ENCODE results near the gene PSMB4.

DNA sequence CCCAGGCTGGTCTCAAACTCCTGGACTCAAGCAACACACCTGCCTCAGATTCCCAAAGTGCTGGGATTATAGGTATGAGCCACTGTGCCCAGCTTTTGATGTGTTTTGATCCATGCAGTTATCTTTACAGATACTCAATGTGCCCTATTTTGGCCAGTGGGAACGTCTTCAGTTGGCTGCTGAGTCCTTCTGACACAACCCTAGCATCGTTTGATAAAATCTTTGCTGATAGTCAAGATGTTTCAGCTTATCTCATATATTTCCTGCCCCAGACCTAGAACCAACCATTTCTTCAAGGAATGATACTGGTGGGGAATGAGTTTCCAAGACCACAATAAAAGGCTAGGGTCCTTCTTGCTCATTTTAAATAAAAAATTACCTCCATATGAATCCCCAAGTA is 48.3 kb downstream of the PSMB4 start:
- TF ChIP-seq, protein P1, sequence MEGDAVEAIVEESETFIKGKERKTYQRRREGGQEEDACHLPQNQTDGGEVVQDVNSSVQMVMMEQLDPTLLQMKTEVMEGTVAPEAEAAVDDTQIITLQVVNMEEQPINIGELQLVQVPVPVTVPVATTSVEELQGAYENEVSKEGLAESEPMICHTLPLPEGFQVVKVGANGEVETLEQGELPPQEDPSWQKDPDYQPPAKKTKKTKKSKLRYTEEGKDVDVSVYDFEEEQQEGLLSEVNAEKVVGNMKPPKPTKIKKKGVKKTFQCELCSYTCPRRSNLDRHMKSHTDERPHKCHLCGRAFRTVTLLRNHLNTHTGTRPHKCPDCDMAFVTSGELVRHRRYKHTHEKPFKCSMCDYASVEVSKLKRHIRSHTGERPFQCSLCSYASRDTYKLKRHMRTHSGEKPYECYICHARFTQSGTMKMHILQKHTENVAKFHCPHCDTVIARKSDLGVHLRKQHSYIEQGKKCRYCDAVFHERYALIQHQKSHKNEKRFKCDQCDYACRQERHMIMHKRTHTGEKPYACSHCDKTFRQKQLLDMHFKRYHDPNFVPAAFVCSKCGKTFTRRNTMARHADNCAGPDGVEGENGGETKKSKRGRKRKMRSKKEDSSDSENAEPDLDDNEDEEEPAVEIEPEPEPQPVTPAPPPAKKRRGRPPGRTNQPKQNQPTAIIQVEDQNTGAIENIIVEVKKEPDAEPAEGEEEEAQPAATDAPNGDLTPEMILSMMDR (IDR thresholded peaks at IDR 0.05) = no peak
- TF ChIP-seq POLR2A (IDR thresholded peaks at IDR 0.05) = no peak

All from right lobe of liver (tissue), 4 donors.